Loucy (cell line): Measurements from ENCODE around the gene CYP1A2.

Source experiments
- H2AFZ ChIP-seq: fragments of 200-600 bp; sonication (generic); 2 replicates; pipeline ENCODE4 v1.6.0; 2016; ENCODE audit warnings: antibody characterized with exemption, mild to moderate bottlenecking, low read length, moderate library complexity
- H3F3A ChIP-seq: fragments of 200-600 bp; 2 replicates; pipeline ENCODE4 v1.6.0; 2016; ENCODE audit warnings: antibody characterized with exemption, low read depth, mild to moderate bottlenecking
- H3K27me3 ChIP-seq: fragments of 200-600 bp; sonication (generic); 2 replicates; pipeline ENCODE4 v1.6.1; 2014; ENCODE audit warnings: low read length, mild to moderate bottlenecking; ENCODE audit not compliant: insufficient read depth, poor library complexity, severe bottlenecking
- H3K36me3 ChIP-seq: fragments of 200-600 bp; sonication (generic); 2 replicates; pipeline ENCODE4 v1.6.1; 2016; ENCODE audit warnings: low read length; ENCODE audit not compliant: insufficient read depth
- H3K4me1 ChIP-seq: fragments of 200-600 bp; sonication (generic); 2 replicates; pipeline ENCODE4 v1.5.1; 2014; ENCODE audit warnings: low read length, mild to moderate bottlenecking; ENCODE audit not compliant: insufficient read depth, poor library complexity, severe bottlenecking
- H3K4me2 ChIP-seq: fragments of 200-600 bp; sonication (generic); 2 replicates; pipeline ENCODE4 v1.6.0; 2014; ENCODE audit warnings: antibody characterized with exemption, low read length, low read depth, mild to moderate bottlenecking; ENCODE audit not compliant: poor library complexity, severe bottlenecking
- H3K4me3 ChIP-seq: fragments of 200-600 bp; sonication (generic); 2 replicates; pipeline ENCODE4 v1.5.1; 2014; ENCODE audit warnings: low read length, mild to moderate bottlenecking, mixed read lengths; ENCODE audit not compliant: poor library complexity, severe bottlenecking
- H3K79me2 ChIP-seq: fragments of 200-600 bp; sonication (generic); 2 replicates; pipeline ENCODE4 v1.6.1; 2014; ENCODE audit warnings: low read length; ENCODE audit not compliant: insufficient read depth
- H3K9ac ChIP-seq: fragments of 200-600 bp; sonication (generic); 2 replicates; pipeline ENCODE4 v1.6.0; 2014; ENCODE audit warnings: mild to moderate bottlenecking, low read depth, low read length, moderate library complexity; ENCODE audit not compliant: poor library complexity, severe bottlenecking
- H3K9me2 ChIP-seq: fragments of 200-600 bp; sonication (generic); replicated peaks from 2 replicates; pipeline ENCODE4 v1.6.1; 2016; ENCODE audit warnings: low read depth, low read length, mixed read lengths
- H3K9me3 ChIP-seq: fragments of 200-600 bp; sonication (generic); 2 replicates; pipeline ENCODE4 v1.6.1; 2014; ENCODE audit warnings: mild to moderate bottlenecking, antibody characterized with exemption, low read length, low read depth; ENCODE audit not compliant: insufficient read depth
- H4K20me1 ChIP-seq: fragments of 200-600 bp; sonication (generic); 2 replicates; pipeline ENCODE4 v1.6.0; 2014; ENCODE audit warnings: antibody characterized with exemption, low read length, mild to moderate bottlenecking; ENCODE audit not compliant: insufficient read depth, poor library complexity, severe bottlenecking
- EZH2phosphoT487 ChIP-seq: fragments of 200-600 bp; IDR thresholded peaks from 2 replicates; pipeline ENCODE4 v1.6.1; 2018; ENCODE audit warnings: antibody characterized with exemption, mild to moderate bottlenecking, moderate library complexity, borderline replicate concordance
- TF ChIP-seq, protein P1 (sequence below): fragments of 200-600 bp; sonication (generic); conservative IDR thresholded peaks from 2 replicates; pipeline ENCODE4 v1.5.1; 2014; ENCODE audit warnings: mild to moderate bottlenecking, antibody characterized with exemption, low read length

The CYP1A2 gene

DNA sequence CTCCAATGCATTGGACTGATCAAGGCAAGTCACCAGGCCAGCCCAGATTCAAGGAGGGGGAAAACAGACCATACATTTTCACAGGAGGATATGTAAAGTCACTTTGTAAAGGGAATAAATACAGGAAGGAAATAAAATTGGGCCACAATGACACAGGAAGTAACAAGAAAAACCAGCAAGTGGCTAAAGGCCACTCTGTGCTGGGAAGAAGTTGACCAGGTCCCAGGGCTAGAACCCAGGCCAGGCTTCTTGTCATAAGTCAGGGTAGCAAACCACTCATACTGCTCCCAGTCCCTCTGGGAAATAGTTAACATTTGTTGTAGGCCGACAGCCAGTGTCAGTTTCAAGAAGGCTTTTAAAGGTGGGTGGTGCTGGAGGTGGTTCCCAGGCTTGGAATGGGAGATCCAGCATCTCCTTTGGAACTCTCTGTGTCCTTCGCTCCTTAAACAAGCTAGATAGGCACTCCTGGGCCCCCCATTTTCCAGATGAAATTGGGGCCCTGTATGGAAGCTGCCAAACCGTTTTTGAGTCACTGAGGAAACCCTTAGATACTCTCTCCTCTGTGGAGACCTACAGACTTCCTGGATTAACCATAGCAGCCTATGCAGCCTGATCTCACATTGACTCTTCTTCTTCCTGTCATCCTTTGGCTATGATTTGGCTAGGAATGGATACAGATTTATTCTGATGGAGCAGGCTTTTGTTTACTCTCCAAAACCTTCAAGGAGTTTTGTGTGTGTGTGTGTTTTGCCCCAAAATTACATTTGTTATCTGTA is 38.1 kb upstream of the CYP1A2 start:
- H3K27me3 ChIP-seq = no peaks in the 10 kb centered on the region
- TF ChIP-seq, protein P1, sequence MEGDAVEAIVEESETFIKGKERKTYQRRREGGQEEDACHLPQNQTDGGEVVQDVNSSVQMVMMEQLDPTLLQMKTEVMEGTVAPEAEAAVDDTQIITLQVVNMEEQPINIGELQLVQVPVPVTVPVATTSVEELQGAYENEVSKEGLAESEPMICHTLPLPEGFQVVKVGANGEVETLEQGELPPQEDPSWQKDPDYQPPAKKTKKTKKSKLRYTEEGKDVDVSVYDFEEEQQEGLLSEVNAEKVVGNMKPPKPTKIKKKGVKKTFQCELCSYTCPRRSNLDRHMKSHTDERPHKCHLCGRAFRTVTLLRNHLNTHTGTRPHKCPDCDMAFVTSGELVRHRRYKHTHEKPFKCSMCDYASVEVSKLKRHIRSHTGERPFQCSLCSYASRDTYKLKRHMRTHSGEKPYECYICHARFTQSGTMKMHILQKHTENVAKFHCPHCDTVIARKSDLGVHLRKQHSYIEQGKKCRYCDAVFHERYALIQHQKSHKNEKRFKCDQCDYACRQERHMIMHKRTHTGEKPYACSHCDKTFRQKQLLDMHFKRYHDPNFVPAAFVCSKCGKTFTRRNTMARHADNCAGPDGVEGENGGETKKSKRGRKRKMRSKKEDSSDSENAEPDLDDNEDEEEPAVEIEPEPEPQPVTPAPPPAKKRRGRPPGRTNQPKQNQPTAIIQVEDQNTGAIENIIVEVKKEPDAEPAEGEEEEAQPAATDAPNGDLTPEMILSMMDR = no peak
- no peak for TF ChIP-seq EZH2phosphoT487
- no peaks in the 10 kb centered on the region for H3F3A ChIP-seq
- no peaks in the 10 kb centered on the region for H3K9me2 ChIP-seq
- H2AFZ ChIP-seq = peak overlapping the region; percentile 87
- peak overlapping the region; percentile 43 for H3K4me2 ChIP-seq
- H4K20me1 ChIP-seq = no peaks in the 10 kb centered on the region
- H3K9me3 ChIP-seq = no peaks in the 10 kb centered on the region
- no peak overlapping the region for H3K9ac ChIP-seq
- no peaks in the 10 kb centered on the region for H3K79me2 ChIP-seq
- H3K36me3 ChIP-seq = no peaks in the 10 kb centered on the region
- no peak overlapping the region for H3K4me3 ChIP-seq
- H3K4me1 ChIP-seq = peaks cover 9% of the 10 kb centered on the region

DNA sequence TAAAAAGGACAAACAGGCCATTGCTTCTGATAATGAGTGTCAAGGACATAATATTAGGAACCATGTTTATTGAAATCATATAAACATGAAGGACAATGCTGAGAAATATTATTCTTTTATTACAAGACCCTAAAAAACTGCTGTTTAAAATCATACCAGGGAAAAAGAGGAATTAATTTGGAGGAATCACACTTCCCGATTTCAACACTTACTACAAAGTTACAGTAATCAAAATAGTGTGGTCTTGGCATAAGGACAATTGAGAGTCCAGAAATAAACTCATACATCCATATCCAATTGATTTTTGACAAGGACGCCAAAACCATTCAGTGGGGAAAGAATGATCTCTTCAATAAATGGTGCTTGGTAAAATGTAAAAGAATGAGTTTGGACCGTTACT is 36.3 kb upstream of the CYP1A2 start:
- Histone ChIP-seq H3K9ac (no peak overlapping the region), H3K4me1 (peaks cover 9% of the 10 kb centered on the region), H2AFZ (no peak overlapping the region), H3K27me3 (no peaks in the 10 kb centered on the region), H3K79me2 (no peaks in the 10 kb centered on the region), H3K9me2 (no peaks in the 10 kb centered on the region), H3K9me3 (no peaks in the 10 kb centered on the region), H3K36me3 (no peaks in the 10 kb centered on the region), H3F3A (no peaks in the 10 kb centered on the region), H3K4me3 (no peak overlapping the region), H3K4me2 (no peak overlapping the region), H4K20me1 (no peaks in the 10 kb centered on the region)
- TF ChIP-seq, protein P1 = no peak
- no peak for TF ChIP-seq EZH2phosphoT487

DNA sequence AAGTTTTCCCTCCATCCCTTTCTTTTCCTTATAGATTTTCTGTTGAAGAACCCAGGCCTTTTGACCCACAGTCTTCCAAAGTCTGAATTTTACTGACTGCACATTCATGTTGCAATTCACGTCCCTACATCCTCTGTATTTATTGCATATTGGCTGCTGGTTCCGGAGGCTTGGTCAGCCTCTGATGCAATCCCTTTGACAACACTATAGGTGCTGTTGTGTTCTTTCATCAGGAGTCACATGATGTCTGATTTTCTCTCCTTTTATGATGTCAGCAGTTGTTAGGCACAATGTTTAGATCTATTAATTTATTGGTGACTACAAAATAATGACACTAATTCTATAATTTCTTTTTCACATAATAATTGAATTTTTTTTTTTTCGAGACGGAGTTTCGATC is 32.0 kb upstream of the CYP1A2 start:
- Histone ChIP-seq H3K9me3 (no peaks in the 10 kb centered on the region), H4K20me1 (no peaks in the 10 kb centered on the region), H3K4me2 (no peak overlapping the region)

More for the DNA sequence above, 32.0 kb upstream of the CYP1A2 start:
- no peak overlapping the region for H2AFZ ChIP-seq
- H3F3A ChIP-seq = no peaks in the 10 kb centered on the region
- no peaks in the 10 kb centered on the region for H3K27me3 ChIP-seq
- H3K36me3 ChIP-seq = no peaks in the 10 kb centered on the region
- no peaks in the 10 kb centered on the region for H3K79me2 ChIP-seq
- no peaks in the 10 kb centered on the region for H3K9me2 ChIP-seq
- no peak overlapping the region for H3K4me3 ChIP-seq
- TF ChIP-seq, protein P1 = no peak
- H3K9ac ChIP-seq = no peak overlapping the region
- H3K4me1 ChIP-seq = no peaks in the 10 kb centered on the region
